Stomach (tissue), 9 donors: ENCODE data around the gene SLC22A12. TPM values are rescaled to one million over a fixed set of nuclear protein-coding genes. Genes with fewer than 3 reads are reported as not detected.

Experiments
- DNase-seq, 2 donors: peaks; one replicate each; pipeline versions ENCODE4 v3.0.0 to v3.0.0-alpha.2; 2013 to 2019
- H3K27ac ChIP-seq, 5 donors: fragments of 200-600 bp in 4 of 5; sonication (generic) in 4 of 5; one replicate each; pipeline ENCODE4 v1.5.1; 2013 to 2019; ENCODE audit warnings: mild to moderate bottlenecking in 1 of 5, moderate library complexity in 1 of 5
- H3K27me3 ChIP-seq, 3 donors: fragments of 200-600 bp; sonication (generic); one replicate each; pipeline ENCODE4 v1.5.1; 2017 to 2019; ENCODE audit warnings: mixed run types in 1 of 3
- H3K36me3 ChIP-seq, 4 donors: fragments of 200-600 bp; sonication (generic); 1 replicate in 3 of 4; 2 replicates in 1 of 4; pipeline ENCODE4 v1.5.1; 2016 to 2019
- H3K4me1 ChIP-seq, 4 donors: fragments of 200-600 bp; sonication (generic); one replicate each; pipeline ENCODE4 v1.5.1; 2016 to 2019
- H3K4me3 ChIP-seq, 4 donors: fragments of 200-600 bp; sonication (generic) in 3 of 4; one replicate each; pipeline ENCODE4 v1.5.1; 2016 to 2019; ENCODE audit warnings: mild to moderate bottlenecking in 1 of 4
- H3K9me3 ChIP-seq, 4 donors: fragments of 200-600 bp; sonication (generic); one replicate each; pipeline ENCODE4 v1.5.1; 2016 to 2019
- CTCF ChIP-seq, 7 experiments: fragments of 450-650 bp in 4 of 7; fragments of 200-600 bp in 3 of 7; sonication (generic) in 3 of 7; IDR thresholded peaks; one replicate each; pipeline ENCODE4 v1.5.1; 2016 to 2019; ENCODE audit warnings: antibody characterized with exemption in 7 of 7, control low read depth in 2 of 7, mild to moderate bottlenecking in 1 of 7
- EP300 ChIP-seq: sonication (generic); formaldehyde crosslinking; IDR thresholded peaks from one replicate; pipeline ENCODE4 v1.6.1; 2017; ENCODE audit warnings: antibody characterized with exemption
- POLR2A ChIP-seq, 4 donors: fragments of 450-650 bp; IDR thresholded peaks; one replicate each; pipeline ENCODE4 v1.6.1; 2016; ENCODE audit warnings: antibody characterized with exemption in 4 of 4, control low read depth in 2 of 4, mild to moderate bottlenecking in 1 of 4, moderate library complexity in 1 of 4
- POLR2AphosphoS5 ChIP-seq, 3 donors: sonication (generic); formaldehyde crosslinking; IDR thresholded peaks; one replicate each; pipeline ENCODE4 v1.6.1; 2016; ENCODE audit warnings: antibody characterized with exemption in 3 of 3
- WGBS, 5 donors: extraction: QIAGEN DNeasy Blood & Tissue Kit in 3 of 5; methylation state at CpG; one replicate each; pipeline versions ENCODE4 v1.1.5 to v1.1.7; 2013 to 2018; 5-methylcytosine and 5-hydroxymethylcytosine counted together
- intact Hi-C: fragments of 100-400 bp; cut with DNase I; formaldehyde crosslinking; loops from one replicate; pipeline ENCODE4 v1.15.1; 2023; ENCODE audit warnings: low total_unique reads
- polyA plus RNA-seq, 3 donors: library from polyadenylated mRNA; stranded (reverse); fragments of 200-250 nt; gene quantifications; one replicate each; pipeline ENCODE4 v1.2.3, GENCODE V29; 2013
- total RNA-seq, 5 donors: library from RNA; depleted of rRNA; stranded (reverse); fragments of >200 nt; gene quantifications; one replicate each; pipeline versions ENCODE4 v1.1.0 to v1.2.3, GENCODE V29; 2014 to 2016
- donor health status: healthy with polysubstance abuse.
- donor health status: Bipolar disorder and iron deficiency.
- donor health status: healthy.

The SLC22A12 gene
- total and polyA plus RNA-seq, 8 donors, result not detected

GRCh38 chr11:64581057-64581523, 9.9 kb upstream of the SLC22A12 start:
- DNase-seq, result no peak
- intact Hi-C loops, result no loop called here

GRCh38 chr11:64582885-64583284, 8.1 kb upstream of the SLC22A12 start:
- no peak overlapping the region for H3K27ac ChIP-seq
- H3K36me3 ChIP-seq, result no peaks in the 10 kb centered on the region
- DNase-seq, result no peak
- H3K4me3 ChIP-seq, result no peak overlapping the region
- no peaks in the 10 kb centered on the region for H3K27me3 ChIP-seq
- WGBS, 5 donors, result 81 to 89% (median 86%) methylated on average over 15 of the region's 15 CpGs
- no peaks in the 10 kb centered on the region for H3K4me1 ChIP-seq
- TF ChIP-seq EP300 (no peak), POLR2A (IDR thresholded peaks at IDR 0.05) (no peak), CTCF (IDR thresholded peaks at IDR 0.05) (no peak), POLR2AphosphoS5 (IDR thresholded peaks at IDR 0.05) (no peak)
- intact Hi-C loops, result no loop called here
- peaks cover 0 to 8% (median 5%) of the 10 kb centered on the region in 4 donors for H3K9me3 ChIP-seq

More at GRCh38 chr11:64581057-64581523, 9.9 kb upstream of the SLC22A12 start:
- WGBS, 5 donors, result 80 to 89% (median 84%) methylated on average over 6 to 17 of the region's 17 CpGs
- H3K36me3 ChIP-seq, result no peaks in the 10 kb centered on the region
- no peaks in the 10 kb centered on the region for H3K27me3 ChIP-seq
- H3K9me3 ChIP-seq, result no peaks in the 10 kb centered on the region
- no peak overlapping the region for H3K27ac ChIP-seq
- H3K4me1 ChIP-seq, result no peaks in the 10 kb centered on the region
- TF ChIP-seq POLR2A (IDR thresholded peaks at IDR 0.05) (no peak), POLR2AphosphoS5 (IDR thresholded peaks at IDR 0.05) (no peak), EP300 (no peak), CTCF (IDR thresholded peaks at IDR 0.05) (no peak)
- no peak overlapping the region for H3K4me3 ChIP-seq

- Histone ChIP-seq H3K4me3 (no peak overlapping the region), H3K36me3 (no peaks in the 10 kb centered on the region), H3K9me3 (peaks cover 0 to 14% (median 10%) of the 10 kb centered on the region in 4 donors), H3K27ac (no peak overlapping the region), H3K4me1 (no peaks in the 10 kb centered on the region), H3K27me3 (no peaks in the 10 kb centered on the region)
- TF ChIP-seq POLR2A (IDR thresholded peaks at IDR 0.05) (no peak), POLR2AphosphoS5 (IDR thresholded peaks at IDR 0.05) (no peak), CTCF (IDR thresholded peaks at IDR 0.05) (no peak), EP300 (no peak)
- DNase-seq, result no peak
- intact Hi-C loops, result no loop called here
- whole genome bisulfite sequencing, 5 donors, result 78 to 86% (median 81%) methylated on average over 24 to 28 of the region's 28 CpGs
Measured at GRCh38 chr11:64583296-64584262, 7.4 kb upstream of the SLC22A12 start.

GRCh38 chr11:64585150-64585549, 5.9 kb upstream of the SLC22A12 start:
- no peak for TF ChIP-seq CTCF (IDR thresholded peaks at IDR 0.05)
- no peak for TF ChIP-seq POLR2AphosphoS5 (IDR thresholded peaks at IDR 0.05)
- TF ChIP-seq EP300, result no peak
- no peak for TF ChIP-seq POLR2A (IDR thresholded peaks at IDR 0.05)
- no peak overlapping the region for H3K4me3 ChIP-seq
- no peaks in the 10 kb centered on the region for H3K36me3 ChIP-seq
- H3K4me1 ChIP-seq, result no peaks in the 10 kb centered on the region
- no peak for DNase-seq
- intact Hi-C loops, result no loop called here
- H3K27ac ChIP-seq, result no peak overlapping the region
- WGBS, 5 donors, result 61 to 71% (median 69%) methylated on average over 8 of the region's 8 CpGs
- H3K27me3 ChIP-seq, result no peaks in the 10 kb centered on the region
- H3K9me3 ChIP-seq, result peaks cover 0 to 22% (median 19%) of the 10 kb centered on the region in 4 donors
